CD4-positive, alpha-beta T cell (primary cell): ENCODE results near the gene SLC25A3. TPM values are rescaled to one million over a fixed set of nuclear protein-coding genes. Genes with fewer than 3 reads are reported as not detected.

Experiments used
- total RNA-seq, 174 experiments: library from RNA in 2 of 174; stranded (reverse) in 2 of 174; gene quantifications; one replicate each; pipeline ENCODE4 v1.2.3 and lab custom pipeline; 2021 to 2026

Gene SLC25A3
- total RNA-seq, 2 experiments from 2014 or later = 602 to 615 TPM

Other genes with a start within 250 kb of the SLC25A3 start
- 10 to 100 TPM; 64.1 to 73.3 TPM for gene TMPO, start 78.1 kb upstream of the SLC25A3 start, total RNA-seq
- gene IKBIP, start 51.1 kb downstream of the SLC25A3 start, total RNA-seq = under 1 TPM; 0.56 to 0.82 TPM
- 10 to 100 TPM; 13.5 to 14.5 TPM for gene APAF1, start 51.6 kb downstream of the SLC25A3 start, total RNA-seq